HEK293T (cell line): ENCODE data around the gene ANO2.

Experiments used
- CTCF ChIA-PET: fragments of 350-600 bp; formaldehyde crosslinking; extraction: SDS; loops from one replicate; lab custom pipeline; 2021; ENCODE audit warnings: antibody characterized with exemption, inconsistent platforms; lab: Yijun Ruan, JAX
- POLR2A ChIA-PET: fragments of 350-600 bp; formaldehyde crosslinking; extraction: SDS; loops from one replicate; lab custom pipeline; 2020; ENCODE audit warnings: antibody characterized with exemption, inconsistent platforms; lab: Yijun Ruan, JAX
- DNase-seq: peaks from one replicate; pipeline ENCODE4 v3.0.0; 2012; ENCODE audit warnings: mixed read lengths; ENCODE audit errors: extremely low spot score
- ARNT ChIP-seq: fragments of 450-650 bp; IDR thresholded peaks from 2 replicates; pipeline ENCODE4 v1.6.1; 2017; ENCODE audit warnings: mild to moderate bottlenecking
- BHLHE40 ChIP-seq: fragments of 450-650 bp; IDR thresholded peaks from 2 replicates; pipeline ENCODE4 v1.6.1; 2016; ENCODE audit warnings: mild to moderate bottlenecking, moderate library complexity, borderline replicate concordance
- CTBP1 ChIP-seq: fragments of 450-650 bp; IDR thresholded peaks from 2 replicates; pipeline ENCODE4 v1.6.1; 2016; ENCODE audit warnings: borderline replicate concordance
- ELF4 ChIP-seq: fragments of 450-650 bp; IDR thresholded peaks from 2 replicates; pipeline ENCODE4 v1.6.1; 2017; ENCODE audit warnings: antibody characterized with exemption
- FOXA1 ChIP-seq: fragments of 450-650 bp; IDR thresholded peaks from 2 replicates; pipeline ENCODE4 v1.6.1; 2016; ENCODE audit warnings: mild to moderate bottlenecking
- FOXK2 ChIP-seq: fragments of 450-650 bp; IDR thresholded peaks from 2 replicates; pipeline ENCODE4 v1.6.1; 2016; ENCODE audit warnings: mild to moderate bottlenecking
- FOXM1 ChIP-seq: fragments of 450-650 bp; IDR thresholded peaks from 2 replicates; pipeline ENCODE4 v1.6.1; 2017; ENCODE audit warnings: mild to moderate bottlenecking, borderline replicate concordance
- HDGF ChIP-seq: fragments of 450-650 bp; IDR thresholded peaks from 2 replicates; pipeline ENCODE4 v1.6.1; 2017; ENCODE audit warnings: antibody characterized with exemption, borderline replicate concordance
- L3MBTL2 ChIP-seq: fragments of 450-650 bp; conservative IDR thresholded peaks from 2 replicates; pipeline ENCODE4 v1.6.1; 2016; ENCODE audit warnings: mild to moderate bottlenecking
- LEF1 ChIP-seq: fragments of 450-650 bp; IDR thresholded peaks from 2 replicates; pipeline ENCODE4 v1.6.1; 2017; ENCODE audit warnings: mild to moderate bottlenecking, borderline replicate concordance
- NFRKB ChIP-seq: fragments of 450-650 bp; IDR thresholded peaks from 2 replicates; pipeline ENCODE4 v1.6.1; 2016; ENCODE audit warnings: mild to moderate bottlenecking, moderate library complexity
- PKNOX1 ChIP-seq: fragments of 450-650 bp; IDR thresholded peaks from 2 replicates; pipeline ENCODE4 v1.6.1; 2016
- SP1 ChIP-seq: fragments of 450-650 bp; IDR thresholded peaks from 2 replicates; pipeline ENCODE4 v1.6.1; 2017
- SUZ12 ChIP-seq: fragments of 450-650 bp; IDR thresholded peaks from 2 replicates; pipeline ENCODE4 v1.6.1; 2016; ENCODE audit warnings: mild to moderate bottlenecking
- TARDBP ChIP-seq: fragments of 450-650 bp; IDR thresholded peaks from 2 replicates; pipeline ENCODE4 v1.6.1; 2016
- ZNF384 ChIP-seq: fragments of 450-650 bp; IDR thresholded peaks from 2 replicates; pipeline ENCODE4 v1.6.1; 2016

ANO2 gene

GRCh38 chr12:5809586-5809985, 135.5 kb downstream of the ANO2 start:
- DNase-seq: no peak
- POLR2A ChIA-PET: no interaction called here
- TF ChIP-seq ELF4 (no peak), SP1 (no peak), LEF1 (no peak), FOXA1 (no peak), CTBP1 (no peak), ZNF384 (no peak), ARNT (no peak), BHLHE40 (no peak), PKNOX1 (no peak), NFRKB (no peak), L3MBTL2 (no peak), FOXK2 (no peak), SUZ12 (no peak), TARDBP (no peak), HDGF (no peak), FOXM1 (no peak)
- CTCF ChIA-PET: no interaction called here

- DNase-seq: no peak
- TF ChIP-seq ELF4 (no peak), SP1 (no peak), CTBP1 (no peak), BHLHE40 (no peak), HDGF (no peak), FOXK2 (no peak), NFRKB (no peak), PKNOX1 (no peak), FOXM1 (no peak), L3MBTL2 (no peak), SUZ12 (no peak), TARDBP (no peak), LEF1 (no peak), FOXA1 (no peak), ARNT (no peak)
- POLR2A ChIA-PET: no interaction called here
- CTCF ChIA-PET: no interaction called here
Measured at GRCh38 chr12:5808981-5809380, 136.1 kb downstream of the ANO2 start.

GRCh38 chr12:5807514-5808219, 137.4 kb downstream of the ANO2 start:
- TF ChIP-seq CTBP1: no peak
- TF ChIP-seq FOXK2: no peak
- no peak for TF ChIP-seq LEF1
- TF ChIP-seq ZNF384: no peak
- TF ChIP-seq NFRKB: no peak
- no peak for TF ChIP-seq PKNOX1
- no peak for TF ChIP-seq FOXA1
- no peak for TF ChIP-seq ARNT
- no peak for TF ChIP-seq ELF4
- no peak for TF ChIP-seq FOXM1
- no peak for TF ChIP-seq HDGF
- TF ChIP-seq SUZ12: no peak
- no peak for TF ChIP-seq BHLHE40
- TF ChIP-seq SP1: no peak
- TF ChIP-seq L3MBTL2: no peak
- TF ChIP-seq TARDBP: no peak
- ChIA-PET POLR2A (no interaction called here), CTCF (no interaction called here)
- DNase-seq: no peak

GRCh38 chr12:5807090-5807414, 138.0 kb downstream of the ANO2 start:
- CTCF ChIA-PET: no interaction called here

More at GRCh38 chr12:5807090-5807414, 138.0 kb downstream of the ANO2 start:
- no peak for DNase-seq
- TF ChIP-seq FOXK2: no peak
- TF ChIP-seq NFRKB: no peak
- TF ChIP-seq FOXA1: no peak
- TF ChIP-seq ARNT: no peak
- no peak for TF ChIP-seq BHLHE40
- TF ChIP-seq CTBP1: no peak
- TF ChIP-seq TARDBP: no peak
- TF ChIP-seq SP1: no peak
- no peak for TF ChIP-seq PKNOX1
- no peak for TF ChIP-seq FOXM1
- no peak for TF ChIP-seq LEF1
- TF ChIP-seq SUZ12: no peak
- TF ChIP-seq L3MBTL2: no peak
- TF ChIP-seq HDGF: no peak
- POLR2A ChIA-PET: no interaction called here
